ENCODE measurements around the gene POLRMT. TPM values are rescaled to one million over a fixed set of nuclear protein-coding genes. Genes with fewer than 3 reads are reported as not detected.
A peak's percentile ranks its signal among the peaks of the same experiment; 100 is the strongest.

POLRMT gene
- 54.7 and 58.2 TPM in 2 replicates for total RNA-seq

DNA sequence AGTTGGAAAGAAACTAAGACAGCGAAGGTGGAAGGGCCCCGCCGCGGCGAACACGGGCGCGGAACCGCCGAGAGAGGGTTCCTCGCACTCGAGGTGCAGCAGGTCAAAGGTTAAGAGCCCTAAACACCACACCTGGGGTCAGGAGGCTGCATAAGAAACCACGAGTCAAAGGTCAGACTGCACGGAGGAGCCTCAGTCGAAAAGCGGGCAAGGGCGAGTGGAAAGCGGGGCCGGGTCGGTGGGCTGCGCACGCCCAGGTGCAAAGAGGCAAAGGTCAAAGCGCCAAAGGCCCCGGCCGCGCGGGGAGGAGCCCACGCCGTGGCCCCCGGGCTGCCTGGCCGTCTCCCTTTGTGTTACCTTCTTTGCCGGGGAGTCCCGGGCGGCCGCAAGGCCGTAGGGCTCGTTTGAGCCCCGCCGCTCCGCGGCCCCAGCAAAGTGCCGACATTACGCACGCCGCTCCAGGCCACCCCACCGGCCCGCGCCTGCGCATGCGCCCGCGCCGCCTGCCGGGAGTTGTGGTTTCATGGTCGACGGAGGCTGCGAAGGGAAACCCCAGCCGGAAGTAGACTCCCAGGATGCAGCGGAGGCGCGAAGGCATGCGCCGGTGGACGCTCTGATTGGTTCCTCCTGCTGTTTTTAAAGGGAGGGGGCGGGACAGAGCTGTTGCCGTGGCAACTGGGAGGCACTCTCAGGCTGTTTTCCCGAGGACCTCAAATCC lies at the start of gene POLRMT:
TSS of gene POLRMT (minus strand) at position 470 of the 718 bp plus-strand sequence. CDS start at position 445, 25 bp downstream.
- Mint-ChIP-seq H3K4me3 (peak within 1 kb of the TSS; percentile 95), H3K27ac (peak within 1 kb of the TSS; percentile 93), H3K36me3 (ENCODE audit: low read depth) (peaks cover 27% of the 10 kb centered on the region), H3K9me3 (no peaks in the 10 kb centered on the region), H3K4me1 (peaks cover 36% of the 10 kb centered on the region), H3K27me3 (no peaks in the 10 kb centered on the region)
- intact Hi-C loops (cut with micrococcal nuclease) = loop anchor here (1.0 to 5.0 kb wide), 6 partner anchors 22 to 121 kb away; partner anchors contain the start of genes BSG, HCN2 and RNF126
- POLR2A ChIA-PET = interaction anchor here (0.7 to 1.4 kb wide), 8 partner anchors 9 to 164 kb away, joined by 3 to 12 read pairs (median 4); partner anchors contain the start of gene PTBP1
- TF ChIP-seq, protein P1, sequence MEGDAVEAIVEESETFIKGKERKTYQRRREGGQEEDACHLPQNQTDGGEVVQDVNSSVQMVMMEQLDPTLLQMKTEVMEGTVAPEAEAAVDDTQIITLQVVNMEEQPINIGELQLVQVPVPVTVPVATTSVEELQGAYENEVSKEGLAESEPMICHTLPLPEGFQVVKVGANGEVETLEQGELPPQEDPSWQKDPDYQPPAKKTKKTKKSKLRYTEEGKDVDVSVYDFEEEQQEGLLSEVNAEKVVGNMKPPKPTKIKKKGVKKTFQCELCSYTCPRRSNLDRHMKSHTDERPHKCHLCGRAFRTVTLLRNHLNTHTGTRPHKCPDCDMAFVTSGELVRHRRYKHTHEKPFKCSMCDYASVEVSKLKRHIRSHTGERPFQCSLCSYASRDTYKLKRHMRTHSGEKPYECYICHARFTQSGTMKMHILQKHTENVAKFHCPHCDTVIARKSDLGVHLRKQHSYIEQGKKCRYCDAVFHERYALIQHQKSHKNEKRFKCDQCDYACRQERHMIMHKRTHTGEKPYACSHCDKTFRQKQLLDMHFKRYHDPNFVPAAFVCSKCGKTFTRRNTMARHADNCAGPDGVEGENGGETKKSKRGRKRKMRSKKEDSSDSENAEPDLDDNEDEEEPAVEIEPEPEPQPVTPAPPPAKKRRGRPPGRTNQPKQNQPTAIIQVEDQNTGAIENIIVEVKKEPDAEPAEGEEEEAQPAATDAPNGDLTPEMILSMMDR (IDR thresholded peaks at IDR 0.05) = no peak
- CTCF ChIA-PET = no interaction called here
- peak; percentile 89 for ATAC-seq (ENCODE audit: low read depth)
- DNase-seq = peak; percentile 93

DNA sequence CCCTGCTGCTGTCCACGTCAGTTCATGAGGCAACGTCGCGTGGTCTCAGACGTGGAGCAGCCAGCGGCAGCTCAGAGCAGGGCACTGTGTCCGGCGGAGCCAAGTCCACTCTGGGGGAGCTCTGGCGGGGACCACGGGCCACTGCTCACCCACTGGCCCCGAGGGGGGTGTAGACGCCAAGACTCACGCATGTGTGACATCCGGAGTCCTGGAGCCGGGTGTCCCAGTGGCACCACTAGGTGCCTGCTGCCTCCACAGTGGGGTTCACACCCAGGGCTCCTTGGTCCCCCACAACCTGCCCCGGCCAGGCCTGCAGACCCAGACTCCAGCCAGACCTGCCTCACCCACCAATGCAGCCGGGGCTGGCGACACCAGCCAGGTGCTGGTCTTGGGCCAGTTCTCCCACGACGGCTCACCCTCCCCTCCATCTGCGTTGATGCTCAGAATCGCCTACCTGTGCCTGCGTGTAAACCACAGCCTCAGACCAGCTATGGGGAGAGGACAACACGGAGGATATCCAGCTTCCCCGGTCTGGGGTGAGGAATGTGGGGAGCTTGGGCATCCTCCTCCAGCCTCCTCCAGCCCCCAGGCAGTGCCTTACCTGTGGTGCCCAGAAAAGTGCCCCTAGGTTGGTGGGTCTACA lies 49.5 kb upstream of the POLRMT start:
- Mint-ChIP-seq H3K27ac (no peak overlapping the region), H3K4me1 (peaks cover 10% of the 10 kb centered on the region), H3K9me3 (no peaks in the 10 kb centered on the region), H3K4me3 (no peak overlapping the region), H3K27me3 (no peaks in the 10 kb centered on the region), H3K36me3 (ENCODE audit: low read depth) (peaks cover 1% of the 10 kb centered on the region)
- TF ChIP-seq, protein P1 (IDR thresholded peaks at IDR 0.05) = no peak
- POLR2A ChIA-PET = no interaction called here
- CTCF ChIA-PET = interaction anchor here (0.5 kb wide), 1 partner anchor 84 kb away, joined by 3 read pairs; no protein-coding TSS in a partner anchor
- intact Hi-C loops (cut with micrococcal nuclease) = loop anchor here (5.0 to 10.0 kb wide), 3 partner anchors 50 to 722 kb away; partner anchors contain the start of genes DAZAP1 and GAMT
- ATAC-seq (ENCODE audit: low read depth) (no peak), DNase-seq (no peak)

DNA sequence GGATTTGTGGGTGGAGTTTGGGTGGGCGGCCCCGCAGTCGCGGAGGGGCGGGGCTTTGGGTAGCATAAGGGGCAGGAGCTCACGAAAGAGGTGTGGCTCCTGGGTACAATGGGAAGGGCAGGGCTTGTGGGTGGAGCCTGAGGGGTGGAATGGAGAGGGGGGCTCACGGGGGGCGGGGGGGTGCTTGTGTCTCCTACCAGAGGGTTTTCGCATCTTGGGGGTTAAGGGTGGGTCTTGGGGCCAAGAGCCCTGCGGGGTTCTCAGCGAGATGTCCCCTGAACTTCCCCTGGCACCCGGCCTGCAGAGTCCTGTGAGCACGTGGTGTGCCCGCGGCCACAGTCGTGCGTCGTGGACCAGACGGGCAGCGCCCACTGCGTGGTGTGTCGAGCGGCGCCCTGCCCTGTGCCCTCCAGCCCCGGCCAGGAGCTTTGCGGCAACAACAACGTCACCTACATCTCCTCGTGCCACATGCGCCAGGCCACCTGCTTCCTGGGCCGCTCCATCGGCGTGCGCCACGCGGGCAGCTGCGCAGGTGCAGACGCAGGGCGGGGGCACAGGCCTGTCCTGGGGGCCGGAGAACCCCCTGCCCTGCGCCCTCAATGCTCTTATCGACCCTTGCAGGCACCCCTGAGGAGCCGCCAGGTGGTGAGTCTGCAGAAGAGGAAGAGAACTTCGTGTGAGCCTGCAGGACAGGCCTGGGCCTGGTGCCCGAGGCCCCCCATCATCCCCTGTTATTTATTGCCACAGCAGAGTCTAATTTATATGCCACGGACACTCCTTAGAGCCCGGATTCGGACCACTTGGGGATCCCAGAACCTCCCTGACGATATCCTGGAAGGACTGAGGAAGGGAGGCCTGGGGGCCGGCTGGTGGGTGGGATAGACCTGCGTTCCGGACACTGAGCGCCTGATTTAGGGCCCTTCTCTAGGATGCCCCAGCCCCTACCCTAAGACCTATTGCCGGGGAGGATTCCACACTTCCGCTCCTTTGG lies 48.0 kb upstream of the POLRMT start:
- no peaks in the 10 kb centered on the region for H3K27me3 Mint-ChIP-seq
- TF ChIP-seq, protein P1 (IDR thresholded peaks at IDR 0.05) = no peak
- no peak for ATAC-seq (ENCODE audit: low read depth)
- H3K4me3 Mint-ChIP-seq = peak overlapping the region; percentile 95
- intact Hi-C loops (cut with micrococcal nuclease) = loop anchor here (5.0 to 10.0 kb wide), 3 partner anchors 51 to 723 kb away; partner anchors contain the start of genes DAZAP1 and GAMT
- no peaks in the 10 kb centered on the region for H3K9me3 Mint-ChIP-seq
- peaks cover 10% of the 10 kb centered on the region for H3K4me1 Mint-ChIP-seq
- CTCF ChIA-PET = no interaction called here
- POLR2A ChIA-PET = interaction anchor here (0.6 to 3.3 kb wide), 6 partner anchors 18 to 588 kb away, joined by 3 to 29 read pairs (median 3); partner anchors contain the start of genes CIRBP, PTBP1 and RNF126
- no peak for DNase-seq
- H3K27ac Mint-ChIP-seq = peak overlapping the region; percentile 98
- H3K36me3 Mint-ChIP-seq (ENCODE audit: low read depth) = peaks cover 1% of the 10 kb centered on the region

DNA sequence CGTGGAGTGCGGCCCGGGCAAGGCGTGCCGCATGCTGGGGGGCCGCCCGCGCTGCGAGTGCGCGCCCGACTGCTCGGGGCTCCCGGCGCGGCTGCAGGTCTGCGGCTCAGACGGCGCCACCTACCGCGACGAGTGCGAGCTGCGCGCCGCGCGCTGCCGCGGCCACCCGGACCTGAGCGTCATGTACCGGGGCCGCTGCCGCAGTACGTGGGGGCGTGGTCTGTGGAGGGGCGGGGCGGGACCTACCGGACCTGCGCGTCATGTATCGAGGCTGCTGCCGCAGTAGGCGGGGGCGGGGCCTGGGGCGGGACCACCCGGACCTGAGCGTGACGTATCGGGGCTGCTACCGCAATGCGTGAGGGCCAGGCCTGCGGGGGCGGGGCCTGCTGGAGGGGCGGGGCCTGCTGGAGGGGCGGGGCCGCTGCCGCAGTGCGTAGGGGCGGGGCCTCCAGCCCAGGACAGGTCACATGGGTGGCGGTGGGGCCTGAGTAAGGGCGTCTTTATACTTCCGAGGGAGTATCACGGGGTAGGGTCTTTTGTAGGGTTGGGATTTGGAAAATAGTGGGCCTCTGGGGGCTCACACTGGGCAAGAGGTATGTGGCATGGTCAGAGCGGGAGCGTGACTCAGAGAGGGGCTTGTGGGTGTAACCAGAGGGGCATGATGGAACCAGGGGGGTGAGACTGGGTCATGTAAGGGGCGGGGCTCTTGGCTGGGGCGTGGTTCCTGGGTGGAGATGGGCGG lies 47.1 kb upstream of the POLRMT start:
- POLR2A ChIA-PET = interaction anchor here (0.6 to 3.3 kb wide), 8 partner anchors 12 to 588 kb away, joined by 3 to 29 read pairs (median 5); partner anchors contain the start of genes CIRBP, POLRMT, PTBP1 and RNF126
- H3K4me1 Mint-ChIP-seq = peaks cover 14% of the 10 kb centered on the region
- peak overlapping the region; percentile 98 for H3K27ac Mint-ChIP-seq
- peak; percentile 95 for DNase-seq
- peak; percentile 80 for ATAC-seq (ENCODE audit: low read depth)
- CTCF ChIA-PET = interaction anchor here (1.3 to 1.8 kb wide), 4 partner anchors 10 to 54 kb away, joined by 3 to 11 read pairs (median 4); partner anchors contain the start of gene RNF126
- H3K4me3 Mint-ChIP-seq = peak overlapping the region; percentile 95
- TF ChIP-seq, protein P1 (IDR thresholded peaks at IDR 0.05) = no peak
- intact Hi-C loops (cut with micrococcal nuclease) = loop anchor here (1.0 to 10.0 kb wide), 7 partner anchors 17 to 724 kb away; partner anchors contain the start of genes BSG, DAZAP1, GAMT and POLRMT
- H3K36me3 Mint-ChIP-seq (ENCODE audit: low read depth) = peaks cover 1% of the 10 kb centered on the region
- H3K27me3 Mint-ChIP-seq = peaks cover 4% of the 10 kb centered on the region
- H3K9me3 Mint-ChIP-seq = no peaks in the 10 kb centered on the region
